Endothelial cell (in vitro differentiated cells): Measurements from ENCODE around the gene GGPS1. TPM values are rescaled to one million over a fixed set of nuclear protein-coding genes. Genes with fewer than 3 reads are reported as not detected.
"Not testable (repeated sequence)": the region's sequence is repeated elsewhere in the genome, so short reads cannot be mapped to it uniquely, and the experiment has no call there.

Experiments
- DNase-seq: peaks from one replicate; pipeline ENCODE4 v3.0.0; 2021; ENCODE audit warnings: low spot score
- H3K27ac Mint-ChIP-seq: one replicate; pipeline ENCODE4 v1.8.0; 2021; ENCODE audit warnings: mixed read lengths, inconsistent platforms; ENCODE audit not compliant: unreplicated experiment
- H3K27me3 Mint-ChIP-seq: one replicate; pipeline ENCODE4 v1.8.0; 2021; ENCODE audit warnings: mild to moderate bottlenecking, moderate library complexity, mixed read lengths, inconsistent platforms; ENCODE audit not compliant: unreplicated experiment
- H3K36me3 Mint-ChIP-seq: one replicate; pipeline ENCODE4 v1.8.0; 2021; ENCODE audit warnings: mild to moderate bottlenecking, low read depth, mixed read lengths, inconsistent platforms; ENCODE audit not compliant: unreplicated experiment
- H3K4me1 Mint-ChIP-seq: one replicate; pipeline ENCODE4 v1.8.0; 2021; ENCODE audit warnings: mild to moderate bottlenecking, mixed read lengths, inconsistent platforms; ENCODE audit not compliant: unreplicated experiment
- H3K4me3 Mint-ChIP-seq: one replicate; pipeline ENCODE4 v1.8.0; 2021; ENCODE audit warnings: mild to moderate bottlenecking, mixed read lengths, inconsistent platforms; ENCODE audit not compliant: unreplicated experiment
- H3K9me3 Mint-ChIP-seq: one replicate; pipeline ENCODE4 v1.8.0; 2021; ENCODE audit warnings: mixed read lengths, inconsistent platforms; ENCODE audit not compliant: unreplicated experiment
- total RNA-seq: library from RNA; stranded (reverse); fragmentation: NEBNext Ultra II Directional; extraction: Animal tissue kit (Norgen Biotek cat#: 25700); gene quantifications from one replicate; pipeline ENCODE4 v1.2.1, GENCODE V29; 2021; ENCODE audit not compliant: unreplicated experiment
- TF ChIP-seq, protein P1 (sequence below): fragments of 200-600 bp; sonication (generic); IDR thresholded peaks from one replicate; pipeline ENCODE4 v1.5.0; 2021; ENCODE audit warnings: antibody characterized with exemption; ENCODE audit not compliant: unreplicated experiment

The GGPS1 gene
- total RNA-seq, 1 donor from 2014 or later = 40.4 TPM

DNA sequence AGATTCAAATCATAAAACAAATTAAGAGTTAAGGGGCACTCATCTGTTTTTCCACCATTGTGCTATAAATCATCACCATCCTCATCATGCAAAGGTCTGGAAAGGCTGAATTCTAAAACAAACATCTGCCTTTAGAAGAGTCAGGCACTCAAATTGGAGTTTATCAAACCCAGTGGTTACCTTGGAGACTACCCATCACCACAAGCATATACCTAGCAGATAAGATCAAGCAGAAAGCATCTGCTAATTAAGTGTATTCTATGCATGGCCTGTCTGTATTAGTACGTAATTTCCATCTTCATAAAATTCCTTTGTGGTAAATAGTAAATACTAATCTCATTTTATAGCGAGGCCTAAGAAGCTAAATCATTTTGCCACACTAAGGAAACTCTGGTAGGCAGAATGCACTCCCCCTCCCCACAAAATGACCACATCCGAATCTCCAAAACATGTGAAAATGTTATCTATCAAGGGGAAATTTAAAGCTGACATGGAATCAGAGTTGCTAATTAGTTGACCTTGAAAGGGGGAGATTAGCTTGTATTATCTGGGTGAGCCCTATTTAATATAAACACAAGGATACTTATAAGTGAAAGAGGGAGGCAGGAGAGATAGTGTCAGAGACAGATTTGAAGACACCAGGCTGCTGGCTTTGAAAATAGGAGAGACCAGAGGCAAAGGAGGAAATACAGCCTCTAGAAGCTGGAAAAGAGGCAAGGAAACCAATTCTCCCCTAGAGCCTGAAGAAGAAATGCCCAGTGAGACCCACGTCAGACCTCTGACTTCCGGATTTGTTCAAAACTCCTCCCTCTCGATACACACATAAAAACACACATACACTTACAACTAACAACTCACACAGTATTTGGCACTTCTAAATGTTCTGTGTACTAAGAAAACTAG lies 23.6 kb upstream of the GGPS1 start:
- H3K36me3 Mint-ChIP-seq = no peaks in the 10 kb centered on the region
- DNase-seq = no peak
- peaks cover 4% of the 10 kb centered on the region for H3K4me1 Mint-ChIP-seq
- no peaks in the 10 kb centered on the region for H3K9me3 Mint-ChIP-seq
- TF ChIP-seq, protein P1, sequence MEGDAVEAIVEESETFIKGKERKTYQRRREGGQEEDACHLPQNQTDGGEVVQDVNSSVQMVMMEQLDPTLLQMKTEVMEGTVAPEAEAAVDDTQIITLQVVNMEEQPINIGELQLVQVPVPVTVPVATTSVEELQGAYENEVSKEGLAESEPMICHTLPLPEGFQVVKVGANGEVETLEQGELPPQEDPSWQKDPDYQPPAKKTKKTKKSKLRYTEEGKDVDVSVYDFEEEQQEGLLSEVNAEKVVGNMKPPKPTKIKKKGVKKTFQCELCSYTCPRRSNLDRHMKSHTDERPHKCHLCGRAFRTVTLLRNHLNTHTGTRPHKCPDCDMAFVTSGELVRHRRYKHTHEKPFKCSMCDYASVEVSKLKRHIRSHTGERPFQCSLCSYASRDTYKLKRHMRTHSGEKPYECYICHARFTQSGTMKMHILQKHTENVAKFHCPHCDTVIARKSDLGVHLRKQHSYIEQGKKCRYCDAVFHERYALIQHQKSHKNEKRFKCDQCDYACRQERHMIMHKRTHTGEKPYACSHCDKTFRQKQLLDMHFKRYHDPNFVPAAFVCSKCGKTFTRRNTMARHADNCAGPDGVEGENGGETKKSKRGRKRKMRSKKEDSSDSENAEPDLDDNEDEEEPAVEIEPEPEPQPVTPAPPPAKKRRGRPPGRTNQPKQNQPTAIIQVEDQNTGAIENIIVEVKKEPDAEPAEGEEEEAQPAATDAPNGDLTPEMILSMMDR = no peak
- H3K27me3 Mint-ChIP-seq = no peaks in the 10 kb centered on the region
- peak overlapping the region; percentile 81 for H3K27ac Mint-ChIP-seq
- no peak overlapping the region for H3K4me3 Mint-ChIP-seq

GRCh38 chr1:235307158-235308124 lies 20.9 kb upstream of the GGPS1 start:
- no peak for DNase-seq
- Mint-ChIP-seq H3K27me3 (no peaks in the 10 kb centered on the region), H3K4me3 (no peak overlapping the region), H3K36me3 (no peaks in the 10 kb centered on the region), H3K4me1 (peaks cover 4% of the 10 kb centered on the region), H3K9me3 (no peaks in the 10 kb centered on the region), H3K27ac (peak overlapping the region; percentile 25)
- TF ChIP-seq, protein P1 = no peak

GRCh38 chr1:235309206-235309605 lies 19.2 kb upstream of the GGPS1 start:
- not testable (repeated sequence) for DNase-seq, H3K27me3 Mint-ChIP-seq, H3K9me3 Mint-ChIP-seq, H3K36me3 Mint-ChIP-seq, H3K4me3 Mint-ChIP-seq, H3K27ac Mint-ChIP-seq, H3K4me1 Mint-ChIP-seq

DNA sequence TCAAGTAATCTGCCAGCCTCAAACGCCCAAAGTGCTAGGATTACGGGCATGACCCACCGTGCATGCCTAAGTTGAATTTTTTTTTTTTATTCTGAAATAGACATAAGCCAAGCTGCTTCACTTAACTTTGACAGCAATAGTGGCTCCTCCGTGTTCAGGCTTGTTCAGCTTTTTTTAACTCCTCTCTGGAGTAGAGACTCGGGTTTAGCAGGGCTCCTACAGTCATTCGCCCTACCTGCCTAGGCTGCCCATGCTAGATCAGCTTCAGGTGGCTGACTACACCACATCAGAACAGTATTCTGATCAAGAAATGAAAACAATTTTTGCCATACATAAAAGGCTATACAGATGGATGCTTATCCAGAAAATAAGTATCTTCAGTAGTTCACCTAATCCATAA lies 15.1 kb upstream of the GGPS1 start:
- Mint-ChIP-seq H3K9me3 (no peaks in the 10 kb centered on the region), H3K27me3 (no peaks in the 10 kb centered on the region), H3K27ac (peak overlapping the region; percentile 26), H3K4me1 (no peaks in the 10 kb centered on the region), H3K4me3 (no peak overlapping the region), H3K36me3 (no peaks in the 10 kb centered on the region)
- no peak for DNase-seq
- TF ChIP-seq, protein P1 = no peak

DNA sequence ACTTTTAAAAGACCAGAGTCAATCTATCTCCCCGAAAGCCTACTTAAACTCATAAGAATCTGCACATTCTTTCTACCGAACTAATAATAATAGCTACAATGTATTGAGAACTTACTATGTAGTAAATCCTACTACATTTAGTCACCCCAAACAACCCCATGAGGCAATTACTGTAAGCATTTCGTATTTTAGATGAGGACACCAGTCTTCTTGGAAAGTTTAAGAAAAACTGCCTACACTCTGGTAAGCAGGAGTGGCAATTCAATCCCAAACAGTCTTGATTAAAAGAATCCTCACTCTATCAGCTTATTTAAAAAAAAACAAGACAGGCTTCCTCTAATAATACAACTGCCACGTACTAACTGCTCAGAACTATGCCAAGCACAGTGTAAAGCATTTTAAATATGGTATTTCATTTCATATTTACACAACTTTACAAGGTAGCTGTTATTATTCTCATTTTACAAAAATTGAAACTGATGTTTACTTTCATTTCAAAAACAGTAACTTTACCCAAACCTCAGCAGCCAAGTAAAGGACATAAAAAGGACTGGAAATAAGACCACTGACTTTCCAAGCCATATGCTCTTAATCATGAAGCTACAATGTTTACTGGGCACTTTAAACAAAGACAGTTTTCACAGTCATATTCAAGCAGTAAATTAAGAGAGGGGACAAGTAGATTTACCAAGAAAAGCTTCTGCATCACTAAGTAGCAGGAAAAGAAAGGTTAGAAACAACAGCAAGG lies 14.3 kb upstream of the GGPS1 start:
- TF ChIP-seq, protein P1 = no peak
- H3K9me3 Mint-ChIP-seq = no peaks in the 10 kb centered on the region
- no peaks in the 10 kb centered on the region for H3K27me3 Mint-ChIP-seq
- H3K4me3 Mint-ChIP-seq = no peak overlapping the region
- no peak for DNase-seq
- no peaks in the 10 kb centered on the region for H3K4me1 Mint-ChIP-seq
- H3K27ac Mint-ChIP-seq = peak overlapping the region; percentile 26
- H3K36me3 Mint-ChIP-seq = peaks cover 7% of the 10 kb centered on the region
